HAP-1 (cell line): ENCODE data around the gene COL7A1.

Source experiments
- DNase-seq, 2 experiments: peaks; one replicate each; pipeline ENCODE4 v3.0.0-alpha.2; 2016 to 2020; ENCODE audit warnings: low spot score in 2 of 2
- H3K27me3 ChIP-seq: fragments of 250-450 bp; sonication (Bioruptor Pico); 2 replicates; pipeline ENCODE4 v1.5.1; 2020; ENCODE audit warnings: low read depth, mild to moderate bottlenecking, moderate library complexity
- H3K36me3 ChIP-seq: fragments of 250-450 bp; sonication (Bioruptor Pico); replicated peaks from 2 replicates; pipeline ENCODE4 v1.5.1; 2020; ENCODE audit warnings: mild to moderate bottlenecking
- H3K4me1 ChIP-seq: fragments of 250-450 bp; sonication (Bioruptor Pico); 2 replicates; pipeline ENCODE4 v1.5.1; 2020; ENCODE audit warnings: mild to moderate bottlenecking
- H3K4me3 ChIP-seq: fragments of 250-450 bp; sonication (Bioruptor Pico); 2 replicates; pipeline ENCODE4 v1.5.1; 2020; ENCODE audit warnings: mild to moderate bottlenecking, moderate library complexity
- H3K9me3 ChIP-seq: fragments of 250-450 bp; sonication (Bioruptor Pico); 2 replicates; pipeline ENCODE4 v1.5.1; 2020; ENCODE audit warnings: mild to moderate bottlenecking, moderate library complexity
- in situ Hi-C: fragments of 300-500 bp; cut with MboI; formaldehyde crosslinking; loops from 3 replicates; pipeline ENCODE4 v1.14.3; 2020; ENCODE audit warnings: low sequenced_read_pairs, inconsistent platforms, mixed read lengths

COL7A1 gene

DNA sequence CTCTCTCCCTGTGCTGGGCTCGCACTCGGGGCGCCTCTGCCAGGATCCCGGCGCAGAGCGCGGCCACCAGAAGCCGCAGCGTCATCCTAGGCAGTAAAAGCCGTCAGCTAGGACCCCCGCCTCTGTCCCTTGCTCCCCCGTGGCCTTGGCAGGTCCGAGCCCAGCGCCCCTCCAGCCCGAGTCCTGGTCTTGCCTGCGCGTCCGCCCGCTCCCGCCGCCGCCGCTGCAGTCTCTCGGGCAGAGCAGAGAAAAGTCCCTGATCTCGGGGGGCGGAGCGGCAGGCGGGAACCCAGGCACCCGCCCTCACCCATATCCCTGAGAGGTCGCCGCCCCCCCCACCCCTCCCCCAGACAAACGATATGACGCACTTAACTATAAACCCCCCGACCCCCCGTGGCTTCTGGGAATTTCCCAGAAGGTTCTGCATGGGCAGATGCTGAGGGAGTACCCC is at the start of gene COL7A1:
COL7A1 (minus strand) TSS at position 255 of the 451 bp plus-strand sequence; CDS start at position 85, 170 bp downstream.
- Histone ChIP-seq H3K36me3 (peaks cover 26% of the 10 kb centered on the region), H3K4me3 (no peak within 1 kb of the TSS), H3K27me3 (peaks cover 29% of the 10 kb centered on the region), H3K9me3 (no peaks in the 10 kb centered on the region), H3K4me1 (no peaks in the 10 kb centered on the region)
- DNase-seq: no peak
- in situ Hi-C loops: no loop called here

DNA sequence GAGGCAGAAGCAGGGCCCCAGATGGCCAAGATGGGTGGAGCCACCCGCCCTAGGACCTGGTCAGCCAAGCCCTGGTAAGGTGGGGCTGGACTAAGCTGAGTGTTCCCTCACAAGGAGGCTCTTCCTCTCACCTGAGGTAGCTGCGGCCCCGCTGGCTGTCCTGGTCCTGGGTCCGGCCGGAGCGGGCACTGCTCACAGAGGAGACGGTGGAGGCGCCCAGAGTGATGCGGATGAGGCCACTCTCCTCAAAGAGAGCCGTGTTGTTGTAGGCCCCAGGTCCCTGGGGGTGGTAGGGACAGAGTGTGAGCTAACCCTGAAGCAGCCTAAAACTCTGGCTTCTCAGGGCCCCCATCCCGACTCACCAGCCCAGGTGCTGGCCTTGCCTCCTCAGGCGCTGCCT is 47.5 kb upstream of the COL7A1 start:
- in situ Hi-C loops: no loop called here
- Histone ChIP-seq H3K4me1 (no peaks in the 10 kb centered on the region), H3K36me3 (no peaks in the 10 kb centered on the region; the same call in 1 of the 2 replicates)

DNA sequence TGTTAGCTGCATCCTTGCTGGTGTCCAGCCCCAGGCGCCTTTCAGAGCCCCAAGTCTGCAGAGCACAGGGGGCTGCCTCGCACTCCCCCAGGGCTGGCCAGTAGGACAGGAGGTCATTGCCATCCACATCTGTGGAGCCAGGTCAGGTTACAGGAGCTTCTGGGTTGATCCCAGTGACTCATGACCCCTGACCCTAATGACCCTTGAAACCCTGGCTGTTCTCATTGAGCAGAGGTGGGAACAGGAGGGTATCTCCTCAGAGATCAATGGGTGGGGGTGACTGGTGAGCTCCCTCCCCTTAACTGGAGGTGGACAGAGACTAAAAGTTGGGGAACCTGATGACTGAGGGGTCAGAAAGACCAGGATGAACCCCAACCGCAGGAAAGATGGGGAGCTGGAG is 46.3 kb upstream of the COL7A1 start:
- H3K4me1 ChIP-seq: peaks cover under 1% of the 10 kb centered on the region; the same call in 1 of the 2 replicates
- H3K9me3 ChIP-seq: no peaks in the 10 kb centered on the region
- H3K4me3 ChIP-seq: no peak overlapping the region
- H3K36me3 ChIP-seq: no peaks in the 10 kb centered on the region; the same call in 1 of the 2 replicates
- no peak for DNase-seq
- in situ Hi-C loops: no loop called here
- no peaks in the 10 kb centered on the region for H3K27me3 ChIP-seq

More for the DNA sequence above, 47.5 kb upstream of the COL7A1 start:
- no peak for DNase-seq
- Histone ChIP-seq H3K9me3 (no peaks in the 10 kb centered on the region), H3K4me3 (no peak overlapping the region), H3K27me3 (no peaks in the 10 kb centered on the region)

DNA sequence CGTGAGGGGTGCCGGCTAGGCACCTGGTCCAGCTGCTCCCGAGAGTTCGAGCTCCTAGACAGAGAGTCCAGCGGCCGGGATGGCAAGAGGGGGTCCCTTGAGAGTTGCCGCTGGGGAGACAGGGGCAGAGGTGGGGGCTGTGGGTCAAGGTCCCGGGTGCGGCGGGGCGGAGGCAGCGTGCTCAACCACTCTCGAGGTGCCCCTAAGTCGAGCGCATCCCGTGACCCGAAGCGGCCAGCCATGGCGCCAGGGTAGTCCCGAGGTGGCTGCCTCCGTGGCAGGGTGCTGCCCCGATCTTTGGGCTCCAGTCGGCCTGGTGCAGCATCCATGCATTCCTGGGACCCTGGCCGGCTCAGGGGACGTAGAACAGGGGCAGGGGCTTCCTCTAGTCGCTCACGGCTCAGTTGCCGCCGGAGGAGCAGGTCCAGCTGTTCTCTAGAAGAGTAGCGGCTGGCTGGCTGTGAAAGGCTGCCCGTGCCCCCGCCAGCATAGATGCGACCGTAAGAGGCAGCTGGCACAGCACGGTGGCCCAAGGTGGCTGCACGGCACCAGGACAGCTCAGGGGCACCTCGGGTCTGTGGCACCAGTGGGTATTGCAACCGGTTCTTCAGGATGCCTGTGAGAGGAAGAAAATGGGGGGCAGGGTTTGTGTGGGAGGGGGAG is 44.9 kb upstream of the COL7A1 start:
- Histone ChIP-seq H3K27me3 (no peaks in the 10 kb centered on the region), H3K36me3 (no peaks in the 10 kb centered on the region; the same call in 1 of the 2 replicates), H3K9me3 (no peaks in the 10 kb centered on the region), H3K4me1 (peaks cover 6% of the 10 kb centered on the region), H3K4me3 (no peak overlapping the region)
- in situ Hi-C loops: no loop called here
- DNase-seq: no peak

DNA sequence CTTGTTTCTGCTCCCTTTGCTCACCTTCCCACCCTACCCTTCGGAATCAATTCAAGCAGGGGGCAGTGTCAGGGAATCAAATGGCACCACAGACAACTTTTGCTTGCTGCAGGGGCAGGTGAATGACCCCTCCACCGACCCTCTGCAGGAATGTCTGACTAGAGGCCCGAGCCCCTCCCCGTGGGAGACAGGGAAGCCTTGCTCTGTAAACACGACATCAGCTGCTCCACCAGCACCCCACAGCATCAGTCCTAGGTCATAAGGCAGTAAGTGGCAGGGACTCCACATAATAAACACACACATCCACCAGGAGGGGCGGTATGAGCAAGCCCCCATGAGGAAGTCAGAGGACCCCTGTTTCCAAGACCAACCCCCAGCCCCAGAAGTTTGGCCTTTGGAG is 42.2 kb upstream of the COL7A1 start:
- in situ Hi-C loops: no loop called here
- Histone ChIP-seq H3K36me3 (peaks cover 11% of the 10 kb centered on the region), H3K9me3 (no peaks in the 10 kb centered on the region), H3K4me3 (no peak overlapping the region), H3K27me3 (no peaks in the 10 kb centered on the region), H3K4me1 (peaks cover 12% of the 10 kb centered on the region)
- no peak for DNase-seq

DNA sequence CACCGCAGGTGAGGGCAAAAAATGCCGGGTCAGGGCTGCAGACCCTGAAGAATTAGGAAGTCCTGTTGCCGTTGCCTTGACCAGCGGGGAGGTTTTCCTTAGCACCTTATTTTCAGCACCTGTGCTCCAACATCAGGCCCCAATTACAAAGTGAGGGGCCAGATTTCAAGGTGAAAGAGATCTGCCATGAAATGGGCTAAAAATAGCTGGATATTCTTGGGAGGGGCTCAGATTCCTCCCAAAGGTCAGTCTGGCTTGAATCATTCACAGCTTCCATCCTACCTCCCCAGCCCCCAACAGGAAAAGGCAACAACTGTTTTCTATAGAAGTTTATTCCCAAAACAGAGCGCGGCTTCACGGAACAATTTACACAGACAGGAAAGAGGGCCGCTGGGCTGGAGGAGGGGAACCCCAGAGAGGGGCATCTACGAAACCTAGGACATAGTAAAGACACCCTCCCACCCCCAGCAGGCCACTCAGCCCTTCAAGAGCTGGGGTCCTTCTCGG is 41.1 kb upstream of the COL7A1 start:
- Histone ChIP-seq H3K9me3 (no peaks in the 10 kb centered on the region), H3K27me3 (no peaks in the 10 kb centered on the region), H3K4me1 (peaks cover 12% of the 10 kb centered on the region), H3K36me3 (peaks cover 13% of the 10 kb centered on the region; the same call in 1 of the 2 replicates), H3K4me3 (peak overlapping the region; percentile 85)
- no peak for DNase-seq
- in situ Hi-C loops: no loop called here

DNA sequence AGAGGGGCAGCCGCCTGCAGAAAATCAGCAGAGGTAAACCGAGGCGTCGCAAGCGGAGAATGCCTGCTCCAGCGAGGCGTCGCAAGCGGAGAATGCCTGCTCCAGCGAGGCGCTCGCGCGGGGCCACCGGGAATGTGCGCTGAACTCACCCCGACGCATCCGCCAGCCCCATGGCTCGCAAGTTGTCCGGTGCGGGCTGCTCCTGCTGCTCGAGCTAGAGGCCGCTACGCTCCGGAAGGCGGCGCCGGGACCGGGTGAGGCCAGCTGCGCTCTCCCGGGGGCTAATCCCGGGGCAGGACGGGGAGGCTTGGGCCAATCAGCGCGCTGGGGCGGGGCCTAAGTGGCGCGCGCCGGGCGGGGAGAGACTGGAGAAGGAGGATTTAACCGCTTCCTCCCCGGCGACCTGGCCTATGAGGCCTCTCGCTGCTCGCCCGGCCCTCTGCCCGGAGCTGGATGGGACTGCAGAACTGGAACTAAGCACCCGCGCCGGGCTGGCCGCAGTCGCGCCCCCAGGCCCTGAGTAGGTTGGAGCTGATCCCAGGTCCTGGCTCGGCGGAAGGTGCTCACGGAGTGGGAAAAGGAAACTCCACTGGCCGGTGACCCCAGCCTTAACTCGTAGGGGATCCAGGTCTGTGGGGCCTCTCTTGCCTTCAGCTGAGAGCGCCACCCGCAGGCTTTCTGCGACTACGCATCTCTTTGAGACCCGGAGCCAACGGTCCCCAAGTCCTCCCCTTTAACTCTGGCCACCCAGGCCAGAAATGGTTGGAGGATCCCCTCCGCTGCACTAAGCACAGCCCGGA is 40.3 kb upstream of the COL7A1 start, which contains the start of gene SLC26A6:
SLC26A6 (minus strand) TSS at position 240 of the 800 bp plus-strand sequence; CDS start at position 172, 68 bp downstream.
- in situ Hi-C loops: no loop called here
- Histone ChIP-seq H3K4me3 (peak within 1 kb of the TSS; percentile 85), H3K4me1 (peaks cover 12% of the 10 kb centered on the region), H3K9me3 (no peaks in the 10 kb centered on the region), H3K36me3 (peaks cover 14% of the 10 kb centered on the region; the same call in 1 of the 2 replicates), H3K27me3 (no peaks in the 10 kb centered on the region)
- DNase-seq: peak; percentile 95 to 98

DNA sequence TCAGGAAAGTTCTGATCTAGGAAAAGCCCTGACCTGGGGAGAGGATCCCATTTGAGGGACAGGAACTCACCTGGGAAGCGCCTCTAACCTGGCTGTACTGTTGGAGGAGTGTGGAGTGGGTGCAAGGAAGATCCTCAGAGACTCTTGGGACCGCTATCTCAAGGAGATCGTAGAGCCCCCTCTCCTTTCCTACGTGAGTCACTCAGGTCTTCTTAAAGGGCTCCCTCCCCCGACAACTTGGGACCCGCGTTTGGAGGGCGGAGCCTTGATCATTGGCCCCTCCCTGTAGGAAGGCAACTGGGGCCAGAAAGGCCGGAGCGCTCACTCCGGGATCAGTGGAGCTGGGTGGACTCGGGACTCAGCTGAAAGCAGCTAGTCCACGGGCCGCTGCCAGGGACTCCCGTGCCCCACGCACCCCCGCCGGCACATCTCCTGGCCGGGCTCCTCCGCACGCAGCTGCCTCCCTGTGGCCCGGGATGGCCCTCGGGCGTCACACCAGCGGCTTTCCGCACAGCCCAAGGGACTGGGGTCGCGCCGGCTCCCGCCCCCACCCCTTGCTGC is 39.6 kb upstream of the COL7A1 start:
- Histone ChIP-seq H3K9me3 (no peaks in the 10 kb centered on the region), H3K36me3 (peaks cover 21% of the 10 kb centered on the region; the same call in 1 of the 2 replicates), H3K27me3 (no peaks in the 10 kb centered on the region), H3K4me1 (peaks cover 12% of the 10 kb centered on the region), H3K4me3 (peak overlapping the region; percentile 85)
- in situ Hi-C loops: no loop called here
- DNase-seq: peak; percentile 31 to 84

DNA sequence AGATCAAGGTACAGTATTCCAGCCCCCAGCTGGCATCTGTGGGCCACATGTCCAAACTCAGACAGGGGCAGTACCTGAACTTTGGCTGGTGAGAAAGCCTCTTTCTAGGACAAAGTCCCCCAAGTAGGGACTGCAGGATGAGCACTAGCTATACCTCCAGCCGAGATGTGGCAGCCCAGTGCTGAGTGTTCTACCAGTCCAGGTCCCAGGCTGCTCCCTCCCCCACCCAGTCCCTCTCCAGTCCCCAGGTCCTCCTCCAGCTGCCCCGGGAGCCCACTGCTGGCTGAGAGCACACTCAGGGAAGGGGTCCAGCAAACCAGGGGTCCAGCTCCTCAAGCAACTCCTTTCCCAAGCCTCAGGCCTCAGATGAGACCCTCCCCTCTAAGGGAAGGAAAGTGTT is 38.6 kb upstream of the COL7A1 start:
- Histone ChIP-seq H3K36me3 (peaks cover 24% of the 10 kb centered on the region; the same call in 1 of the 2 replicates), H3K9me3 (no peaks in the 10 kb centered on the region), H3K4me3 (no peak overlapping the region), H3K27me3 (no peaks in the 10 kb centered on the region), H3K4me1 (peaks cover 12% of the 10 kb centered on the region)
- in situ Hi-C loops: no loop called here
- DNase-seq: no peak

DNA sequence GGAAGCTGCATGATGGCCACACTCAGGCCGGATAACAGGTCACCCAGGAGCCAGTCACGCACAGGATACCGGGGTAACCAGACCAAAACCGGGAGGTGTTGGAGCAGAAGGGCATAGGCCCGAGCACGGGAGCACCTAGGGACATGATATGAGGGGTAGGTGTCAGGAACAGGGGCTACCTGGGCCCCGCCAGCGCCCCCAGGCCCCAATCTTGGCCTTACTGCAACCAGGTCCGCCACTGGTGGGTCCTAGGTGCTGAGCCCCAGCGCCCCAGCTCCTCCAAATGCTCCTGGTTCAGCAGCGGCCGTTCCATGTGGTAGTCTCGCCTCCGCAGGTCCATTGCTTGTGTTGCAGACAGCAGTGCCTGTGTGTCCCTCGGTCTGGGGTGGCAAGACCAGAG is 38.1 kb upstream of the COL7A1 start:
- in situ Hi-C loops: no loop called here
- Histone ChIP-seq H3K9me3 (no peaks in the 10 kb centered on the region), H3K4me1 (peaks cover 12% of the 10 kb centered on the region), H3K27me3 (no peaks in the 10 kb centered on the region), H3K4me3 (no peak overlapping the region), H3K36me3 (peaks cover 24% of the 10 kb centered on the region; the same call in 1 of the 2 replicates)
- DNase-seq: no peak

DNA sequence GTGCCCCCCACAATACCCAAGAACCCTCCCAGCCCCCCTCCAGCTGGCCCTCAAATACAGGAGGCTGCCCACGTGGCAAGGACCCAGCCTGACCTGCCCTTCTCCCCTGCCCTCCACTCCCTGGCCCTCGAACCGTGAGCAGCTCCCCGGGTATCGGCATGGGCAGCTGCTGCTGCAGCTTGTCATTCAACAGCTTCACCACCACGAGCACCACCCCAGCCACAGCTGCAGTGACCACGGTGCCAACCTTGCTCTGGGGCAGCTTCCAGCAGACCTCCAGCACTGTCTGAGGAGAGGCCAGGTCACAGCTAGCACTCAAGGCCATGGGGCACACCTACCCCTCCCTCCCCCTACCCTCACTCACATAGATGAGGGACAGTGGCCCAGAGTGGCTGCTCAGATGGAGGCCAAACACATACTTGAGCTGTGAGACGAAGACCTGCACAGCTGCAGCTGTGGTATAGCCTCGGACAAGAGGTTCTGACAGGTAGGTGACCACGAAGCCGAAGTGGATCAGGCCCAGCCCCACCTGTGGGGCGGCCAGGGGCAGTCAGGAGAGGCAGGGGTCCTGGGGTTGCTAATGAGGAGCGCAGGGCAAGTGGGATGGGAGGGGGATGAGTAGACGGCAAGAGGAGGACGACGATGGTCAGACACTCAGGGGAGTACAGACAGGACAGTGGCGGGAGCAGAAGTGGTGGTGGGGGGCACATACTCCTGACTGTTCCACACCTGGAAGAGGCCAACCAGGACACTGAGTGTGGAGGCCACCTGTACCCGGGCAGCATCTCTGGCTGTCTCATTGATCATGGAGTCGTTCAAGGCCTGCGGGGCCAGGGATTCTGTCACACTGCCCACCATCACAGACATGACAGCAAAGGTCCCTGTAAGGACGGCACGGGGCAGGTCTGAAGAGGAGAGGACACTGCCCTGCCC is 36.7 kb upstream of the COL7A1 start:
- Histone ChIP-seq H3K9me3 (no peaks in the 10 kb centered on the region), H3K36me3 (peaks cover 31% of the 10 kb centered on the region; the same call in 1 of the 2 replicates), H3K27me3 (no peaks in the 10 kb centered on the region), H3K4me1 (peaks cover 12% of the 10 kb centered on the region), H3K4me3 (no peak overlapping the region)
- in situ Hi-C loops: no loop called here
- DNase-seq: no peak

DNA sequence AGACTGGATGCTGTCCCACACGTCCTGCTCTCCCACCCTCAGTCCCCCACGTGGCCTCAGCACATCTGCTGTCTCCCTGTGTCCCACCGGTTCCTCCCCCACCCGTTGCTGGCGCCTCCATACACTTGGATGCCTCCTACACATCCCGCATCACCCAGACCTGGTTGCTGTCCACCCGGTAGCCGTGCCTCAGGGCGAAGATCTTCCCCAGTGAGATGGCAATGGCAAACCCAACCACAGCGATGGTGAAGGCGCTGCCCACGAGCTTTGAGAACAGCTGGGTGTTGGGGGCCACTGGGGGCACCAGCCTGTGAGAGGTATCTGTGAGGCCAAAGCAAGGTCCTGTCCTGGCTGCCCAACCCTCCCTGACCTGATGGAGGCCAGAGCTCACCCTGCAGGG is 35.7 kb upstream of the COL7A1 start:
- no peaks in the 10 kb centered on the region for H3K27me3 ChIP-seq
- no peak overlapping the region for H3K4me3 ChIP-seq
- in situ Hi-C loops: no loop called here
- no peaks in the 10 kb centered on the region for H3K9me3 ChIP-seq
- H3K4me1 ChIP-seq: peaks cover 6% of the 10 kb centered on the region
- no peak for DNase-seq
- peaks cover 38% of the 10 kb centered on the region for H3K36me3 ChIP-seq

DNA sequence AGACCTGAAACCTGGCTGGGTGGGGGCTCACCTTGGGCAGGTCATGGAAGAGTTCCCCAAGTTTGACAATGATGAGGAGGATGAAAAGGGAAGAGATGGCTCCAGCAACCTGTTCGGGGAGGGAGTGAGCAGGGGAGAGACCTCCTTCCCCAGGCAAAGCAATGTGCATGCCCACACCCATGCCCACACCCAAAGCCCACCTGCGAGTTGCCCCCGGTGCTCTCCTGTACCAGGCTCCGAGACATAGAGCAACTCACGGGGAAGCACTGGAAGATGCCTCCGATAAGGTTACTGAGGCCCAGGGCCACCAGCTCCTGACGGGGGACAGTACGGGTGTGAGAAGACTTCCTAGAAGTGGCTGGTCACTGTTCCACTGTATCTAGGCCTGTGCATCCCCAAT is 35.3 kb upstream of the COL7A1 start:
- peaks cover 6% of the 10 kb centered on the region for H3K4me1 ChIP-seq
- H3K36me3 ChIP-seq: peaks cover 41% of the 10 kb centered on the region
- in situ Hi-C loops: no loop called here

More for the DNA sequence above, 35.3 kb upstream of the COL7A1 start:
- no peak for DNase-seq
- Histone ChIP-seq H3K4me3 (no peak overlapping the region), H3K9me3 (no peaks in the 10 kb centered on the region), H3K27me3 (no peaks in the 10 kb centered on the region)
